Adrenal gland (tissue), 5 donors: ENCODE results near the gene SPAG9.

Source experiments
- POLR2A ChIP-seq, 2 donors: fragments of 450-650 bp; IDR thresholded peaks; one replicate each; pipeline ENCODE4 v1.6.1; 2017; ENCODE audit warnings: antibody characterized with exemption in 2 of 2, mild to moderate bottlenecking in 2 of 2, moderate library complexity in 1 of 2
- TF ChIP-seq, protein P1 (sequence below), 6 experiments: fragments of 450-650 bp in 4 of 6; fragments of 200-600 bp in 2 of 6; sonication (generic) in 1 of 6; IDR thresholded peaks; 1 replicate in 5 of 6; 2 replicates in 1 of 6; pipeline versions ENCODE4 v1.5.1 to v1.8.0; 2016 to 2021; ENCODE audit warnings: antibody characterized with exemption in 6 of 6, mild to moderate bottlenecking in 2 of 6, moderate library complexity in 1 of 6
- donor health status: DM: no; HTN: no; CAD: no.

DNA sequence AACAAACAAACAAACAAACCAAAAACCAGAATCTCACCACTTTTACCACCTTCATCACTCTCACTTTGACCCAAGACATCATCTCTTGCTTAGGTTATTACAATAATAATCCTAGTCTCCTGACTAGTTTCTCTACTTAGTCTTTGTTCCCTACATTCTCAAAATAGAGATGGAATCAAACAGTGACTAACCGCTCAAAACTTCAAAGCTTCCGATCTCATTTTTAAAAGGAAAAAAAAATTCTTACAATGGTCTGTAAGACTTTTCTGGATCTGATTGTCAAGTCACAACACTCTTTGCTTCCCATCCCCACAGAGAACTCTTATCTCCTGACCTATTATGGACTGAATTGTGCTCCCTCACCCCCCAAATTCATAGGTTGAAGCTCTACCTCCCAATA is 60.9 kb downstream of the SPAG9 start:
- TF ChIP-seq, protein P1, sequence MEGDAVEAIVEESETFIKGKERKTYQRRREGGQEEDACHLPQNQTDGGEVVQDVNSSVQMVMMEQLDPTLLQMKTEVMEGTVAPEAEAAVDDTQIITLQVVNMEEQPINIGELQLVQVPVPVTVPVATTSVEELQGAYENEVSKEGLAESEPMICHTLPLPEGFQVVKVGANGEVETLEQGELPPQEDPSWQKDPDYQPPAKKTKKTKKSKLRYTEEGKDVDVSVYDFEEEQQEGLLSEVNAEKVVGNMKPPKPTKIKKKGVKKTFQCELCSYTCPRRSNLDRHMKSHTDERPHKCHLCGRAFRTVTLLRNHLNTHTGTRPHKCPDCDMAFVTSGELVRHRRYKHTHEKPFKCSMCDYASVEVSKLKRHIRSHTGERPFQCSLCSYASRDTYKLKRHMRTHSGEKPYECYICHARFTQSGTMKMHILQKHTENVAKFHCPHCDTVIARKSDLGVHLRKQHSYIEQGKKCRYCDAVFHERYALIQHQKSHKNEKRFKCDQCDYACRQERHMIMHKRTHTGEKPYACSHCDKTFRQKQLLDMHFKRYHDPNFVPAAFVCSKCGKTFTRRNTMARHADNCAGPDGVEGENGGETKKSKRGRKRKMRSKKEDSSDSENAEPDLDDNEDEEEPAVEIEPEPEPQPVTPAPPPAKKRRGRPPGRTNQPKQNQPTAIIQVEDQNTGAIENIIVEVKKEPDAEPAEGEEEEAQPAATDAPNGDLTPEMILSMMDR (IDR thresholded peaks at IDR 0.05): no peak
- no peak for TF ChIP-seq POLR2A (IDR thresholded peaks at IDR 0.05)
